Neuronal stem cell (in vitro differentiated cells): Measurements from ENCODE around the gene FHIT.

Source experiments
- DNase-seq: peaks from one replicate; pipeline ENCODE4 v3.0.0-alpha.2; 2013; ENCODE audit warnings: low spot score
- H2AFZ ChIP-seq: one replicate; pipeline ENCODE4 v1.6.1; 2013; ENCODE audit warnings: mild to moderate bottlenecking, low read length, inconsistent platforms
- H2AK5ac ChIP-seq: 2 replicates; pipeline ENCODE4 v1.6.1; 2013; ENCODE audit warnings: low read depth, mild to moderate bottlenecking, inconsistent platforms, low read length, moderate library complexity, mixed read lengths
- H2BK120ac ChIP-seq: 2 replicates; pipeline ENCODE4 v1.6.1; 2013; ENCODE audit warnings: low read depth, mild to moderate bottlenecking, inconsistent platforms, low read length, moderate library complexity, mixed read lengths
- H2BK12ac ChIP-seq: one replicate; pipeline ENCODE4 v1.6.1; 2013; ENCODE audit warnings: low read length, inconsistent platforms
- H2BK15ac ChIP-seq: 2 replicates; pipeline ENCODE4 v1.6.1; 2013; ENCODE audit warnings: mild to moderate bottlenecking, low read length, inconsistent platforms, mixed read lengths
- H2BK5ac ChIP-seq: one replicate; pipeline ENCODE4 v1.6.1; 2013; ENCODE audit warnings: inconsistent platforms, mild to moderate bottlenecking, low read length, moderate library complexity
- H3K14ac ChIP-seq: one replicate; pipeline ENCODE4 v1.6.1; 2013; ENCODE audit warnings: low read length, inconsistent platforms
- H3K18ac ChIP-seq: 2 replicates; pipeline ENCODE4 v1.6.1; 2013; ENCODE audit warnings: low read length, inconsistent platforms
- H3K23ac ChIP-seq: 2 replicates; pipeline ENCODE4 v1.6.1; 2013; ENCODE audit warnings: low read depth, mild to moderate bottlenecking, mixed read lengths, low read length, inconsistent platforms; ENCODE audit not compliant: poor library complexity
- H3K27ac ChIP-seq: replicated peaks from 3 replicates; pipeline ENCODE4 v1.5.1; 2013; ENCODE audit warnings: low read length, inconsistent platforms
- H3K27me3 ChIP-seq, 3 experiments: 2 replicates each; pipeline ENCODE4 v1.6.1; 2013; ENCODE audit warnings: low read length in 3 of 3, mild to moderate bottlenecking in 2 of 3, inconsistent platforms in 1 of 3, low read depth in 1 of 3, mixed read lengths in 1 of 3, moderate library complexity in 1 of 3; ENCODE audit not compliant: control insufficient read depth in 3 of 3, insufficient read depth in 3 of 3
- H3K36me3 ChIP-seq, 2 donors: replicated peaks in 1 of 2; 2 replicates each; pipeline ENCODE4 v1.6.1; 2013; ENCODE audit warnings: low read length in 2 of 2; ENCODE audit not compliant: control insufficient read depth in 2 of 2, insufficient read depth in 2 of 2
- H3K4ac ChIP-seq: 2 replicates; pipeline ENCODE4 v1.6.1; 2013; ENCODE audit warnings: inconsistent platforms, mild to moderate bottlenecking, low read length, moderate library complexity
- H3K4me1 ChIP-seq, 2 donors: 1 replicate in 1 of 2; 2 replicates in 1 of 2; pipeline ENCODE4 v1.6.1; 2013; ENCODE audit warnings: low read length in 2 of 2, low read depth in 1 of 2; ENCODE audit not compliant: control insufficient read depth in 2 of 2, insufficient read depth in 1 of 2
- H3K4me2 ChIP-seq: one replicate; pipeline ENCODE4 v1.6.1; 2013; ENCODE audit warnings: mild to moderate bottlenecking, low read length, inconsistent platforms; ENCODE audit not compliant: insufficient read depth, poor library complexity, severe bottlenecking
- H3K4me3 ChIP-seq, 2 donors: 2 replicates each; pipeline ENCODE4 v1.5.1; 2013; ENCODE audit warnings: low read length in 2 of 2, mild to moderate bottlenecking in 2 of 2, inconsistent platforms in 1 of 2, moderate library complexity in 1 of 2
- H3K79me1 ChIP-seq: one replicate; pipeline ENCODE4 v1.6.1; 2013; ENCODE audit warnings: low read depth, mild to moderate bottlenecking, inconsistent platforms, low read length, moderate library complexity
- H3K9ac ChIP-seq: one replicate; pipeline ENCODE4 v1.6.1; 2013; ENCODE audit warnings: mild to moderate bottlenecking, low read depth, low read length, inconsistent platforms; ENCODE audit not compliant: poor library complexity
- H3K9me3 ChIP-seq, 2 donors: replicated peaks in 1 of 2; 2 replicates each; pipeline versions ENCODE3 to v1.6.1; 2013; ENCODE audit warnings: low read length in 2 of 2, mild to moderate bottlenecking in 2 of 2, inconsistent platforms in 1 of 2, low read depth in 1 of 2, mixed read lengths in 1 of 2, moderate library complexity in 1 of 2; ENCODE audit not compliant: control insufficient read depth in 2 of 2, insufficient read depth in 1 of 2
- H4K8ac ChIP-seq: one replicate; pipeline ENCODE4 v1.6.1; 2013; ENCODE audit warnings: low read depth, mild to moderate bottlenecking, inconsistent platforms, low read length, moderate library complexity
- H4K91ac ChIP-seq: one replicate; pipeline ENCODE4 v1.6.1; 2013; ENCODE audit warnings: low read length, low read depth, mild to moderate bottlenecking, inconsistent platforms; ENCODE audit not compliant: poor library complexity
- WGBS, 2 donors: extraction: QIAGEN DNeasy Blood & Tissue Kit; methylation state at CpG; one replicate each; pipeline ENCODE4 v1.1.7; 2013; ENCODE audit warnings: missing lambda C conversion rate in 2 of 2, mixed read lengths in 1 of 2; ENCODE audit not compliant: insufficient read length in 2 of 2, insufficient replicate concordance in 1 of 2; ENCODE audit errors: extremely low coverage in 2 of 2; 5-methylcytosine and 5-hydroxymethylcytosine counted together

FHIT gene

GRCh38 chr3:59762941-59763340 lies 1488.3 kb downstream of the FHIT start:
- H3K27ac ChIP-seq: no peak overlapping the region
- no peaks in the 10 kb centered on the region for H3K36me3 ChIP-seq
- H2AFZ ChIP-seq: no peak overlapping the region
- no CpG with 5 or more reads among the region's 5 CpGs for WGBS, 2 donors
- H3K9ac ChIP-seq: no peak overlapping the region
- H3K4ac ChIP-seq: no peak overlapping the region
- no peak overlapping the region for H2BK120ac ChIP-seq
- H3K4me3 ChIP-seq: no peak overlapping the region
- DNase-seq: no peak
- no peak overlapping the region for H3K23ac ChIP-seq
- no peaks in the 10 kb centered on the region for H3K9me3 ChIP-seq
- H4K91ac ChIP-seq: no peak overlapping the region
- H3K18ac ChIP-seq: no peak overlapping the region
- no peak overlapping the region for H2AK5ac ChIP-seq
- H3K79me1 ChIP-seq: no peaks in the 10 kb centered on the region
- H3K4me2 ChIP-seq: no peak overlapping the region
- no peak overlapping the region for H2BK5ac ChIP-seq
- no peak overlapping the region for H2BK15ac ChIP-seq
- no peak overlapping the region for H2BK12ac ChIP-seq
- no peak overlapping the region for H3K14ac ChIP-seq
- no peak overlapping the region for H4K8ac ChIP-seq
- H3K4me1 ChIP-seq: no peaks in the 10 kb centered on the region
- H3K27me3 ChIP-seq: no peaks in the 10 kb centered on the region

- Histone ChIP-seq H3K14ac (no peak overlapping the region), H3K18ac (no peak overlapping the region), H4K8ac (no peak overlapping the region), H3K36me3 (no peaks in the 10 kb centered on the region), H3K9me3 (no peaks in the 10 kb centered on the region), H2BK5ac (no peak overlapping the region), H2BK15ac (no peak overlapping the region), H3K4me2 (no peak overlapping the region), H2AK5ac (no peak overlapping the region), H3K27me3 (no peaks in the 10 kb centered on the region), H3K4me3 (no peak overlapping the region), H3K27ac (no peak overlapping the region), H3K79me1 (no peaks in the 10 kb centered on the region), H2BK120ac (no peak overlapping the region), H2AFZ (no peak overlapping the region), H2BK12ac (no peak overlapping the region), H4K91ac (no peak overlapping the region), H3K4ac (no peak overlapping the region), H3K4me1 (no peaks in the 10 kb centered on the region), H3K23ac (no peak overlapping the region), H3K9ac (no peak overlapping the region)
- DNase-seq: no peak
- WGBS, 2 donors: no CpG with 5 or more reads among the region's 6 CpGs
Measured at GRCh38 chr3:59759298-59760031, 1491.8 kb downstream of the FHIT start.

- H2BK5ac ChIP-seq: no peak overlapping the region
- H2AK5ac ChIP-seq: no peak overlapping the region
- H3K36me3 ChIP-seq: no peaks in the 10 kb centered on the region
- H3K4me1 ChIP-seq: no peaks in the 10 kb centered on the region
- no peak overlapping the region for H2AFZ ChIP-seq
- H3K79me1 ChIP-seq: no peaks in the 10 kb centered on the region
- H3K23ac ChIP-seq: no peak overlapping the region
- no peaks in the 10 kb centered on the region for H3K9me3 ChIP-seq
- H3K27ac ChIP-seq: no peak overlapping the region
- no peak overlapping the region for H4K8ac ChIP-seq
- H3K27me3 ChIP-seq: no peaks in the 10 kb centered on the region
- H3K14ac ChIP-seq: no peak overlapping the region
- no peak overlapping the region for H2BK120ac ChIP-seq
- no peak overlapping the region for H3K4me3 ChIP-seq
- no peak overlapping the region for H2BK12ac ChIP-seq
- no peak overlapping the region for H2BK15ac ChIP-seq
- no peak for DNase-seq
- no peak overlapping the region for H3K4me2 ChIP-seq
- WGBS, 2 donors: no CpG with 5 or more reads among the region's 1 CpG
- H3K4ac ChIP-seq: no peak overlapping the region
- no peak overlapping the region for H4K91ac ChIP-seq
- no peak overlapping the region for H3K18ac ChIP-seq
- no peak overlapping the region for H3K9ac ChIP-seq
Measured at GRCh38 chr3:59758672-59759071, 1492.6 kb downstream of the FHIT start.

GRCh38 chr3:59756934-59757333 lies 1494.3 kb downstream of the FHIT start:
- Histone ChIP-seq H3K9ac (no peak overlapping the region), H2AK5ac (no peak overlapping the region)
- WGBS, 2 donors: no CpG with 5 or more reads among the region's 5 CpGs

More at GRCh38 chr3:59756934-59757333, 1494.3 kb downstream of the FHIT start:
- no peaks in the 10 kb centered on the region for H3K9me3 ChIP-seq
- no peak overlapping the region for H2BK12ac ChIP-seq
- no peaks in the 10 kb centered on the region for H3K79me1 ChIP-seq
- H3K4me1 ChIP-seq: no peaks in the 10 kb centered on the region
- H4K91ac ChIP-seq: no peak overlapping the region
- no peak overlapping the region for H3K27ac ChIP-seq
- H2BK15ac ChIP-seq: no peak overlapping the region
- H2BK120ac ChIP-seq: no peak overlapping the region
- no peaks in the 10 kb centered on the region for H3K27me3 ChIP-seq
- H3K36me3 ChIP-seq: no peaks in the 10 kb centered on the region
- no peak overlapping the region for H3K18ac ChIP-seq
- H3K4me2 ChIP-seq: no peak overlapping the region
- H2AFZ ChIP-seq: no peak overlapping the region
- no peak overlapping the region for H3K4me3 ChIP-seq
- no peak overlapping the region for H3K23ac ChIP-seq
- no peak overlapping the region for H4K8ac ChIP-seq
- no peak overlapping the region for H3K4ac ChIP-seq
- no peak for DNase-seq
- no peak overlapping the region for H3K14ac ChIP-seq
- no peak overlapping the region for H2BK5ac ChIP-seq
